HG02763 (cell line): ENCODE results near the gene C1orf159.
"Not testable (repeated sequence)": the region's sequence is repeated elsewhere in the genome, so short reads cannot be mapped to it uniquely, and the experiment has no call there.

Experiments used
- ATAC-seq: cut with Tn5 transposase; IDR thresholded peaks from one replicate; pipeline ENCODE4 v1.9.1; 2021; ENCODE audit warnings: mild to moderate bottlenecking, moderate library complexity; ENCODE audit not compliant: unreplicated experiment

Gene C1orf159

DNA sequence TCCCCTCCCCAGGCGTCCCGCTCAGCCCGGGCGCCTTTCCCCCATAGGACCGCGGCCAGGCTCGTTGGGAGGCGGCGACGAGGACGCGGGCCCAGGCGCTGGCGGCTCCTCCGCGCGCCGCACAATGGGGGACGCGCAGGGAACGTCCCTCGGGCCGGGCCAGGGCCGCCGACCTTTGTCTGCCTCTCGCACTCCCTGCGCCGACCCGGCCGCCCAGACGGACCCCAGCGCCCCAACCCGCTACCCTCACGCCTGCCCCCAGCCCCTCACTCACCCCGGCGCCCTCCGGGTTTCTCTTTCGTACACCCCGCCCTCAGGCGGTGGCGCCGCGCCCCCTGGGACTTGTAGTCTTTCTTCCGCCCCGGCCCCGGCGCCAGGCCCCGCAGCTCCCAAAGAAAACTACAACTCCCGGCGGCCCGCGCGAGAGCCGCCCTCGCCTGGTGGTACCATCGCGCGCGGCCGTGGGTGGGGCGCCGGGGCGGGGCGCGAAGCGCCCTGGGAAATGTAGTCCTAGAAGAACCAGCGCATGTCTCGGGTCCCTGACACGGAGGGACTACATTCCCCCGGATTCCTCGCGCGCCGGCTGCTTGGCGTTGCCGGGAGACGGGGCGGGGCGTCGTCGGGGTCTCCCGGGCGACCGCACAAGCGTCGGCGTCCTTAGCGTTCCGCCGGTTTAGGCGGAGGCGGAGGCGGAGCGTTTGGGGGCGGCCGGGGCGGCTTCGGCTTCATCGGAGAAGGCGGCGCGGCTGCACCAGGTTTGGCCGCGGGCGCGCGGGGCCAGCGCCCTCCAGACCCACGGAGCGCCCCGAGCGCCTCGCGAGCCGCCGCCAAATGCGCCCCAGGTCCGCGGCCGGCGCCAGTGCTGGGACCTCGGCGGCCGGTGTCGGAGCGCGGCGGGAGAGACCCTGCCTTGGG is at the start of gene C1orf159:
TSS of gene C1orf159 (minus strand) at position 304 of the 915 bp plus-strand sequence. CDS start 24,546 bp downstream, outside the sequence.
- ATAC-seq, result peak; percentile 88

GRCh38 chr1:1165485-1165884 is 49.6 kb upstream of the C1orf159 start:
- ATAC-seq, result no peak

- ATAC-seq, result no peak
These were observed 49.0 kb upstream of the C1orf159 start for GRCh38 chr1:1164701-1165451.

- no peak for ATAC-seq
These were observed 48.4 kb upstream of the C1orf159 start for GRCh38 chr1:1164361-1164700.

GRCh38 chr1:1163538-1164070 is 47.7 kb upstream of the C1orf159 start:
- ATAC-seq, result no peak

- no peak for ATAC-seq
These were observed 47.0 kb upstream of the C1orf159 start for GRCh38 chr1:1162597-1163537.

GRCh38 chr1:1161683-1162079 is 45.8 kb upstream of the C1orf159 start:
- ATAC-seq, result no peak

DNA sequence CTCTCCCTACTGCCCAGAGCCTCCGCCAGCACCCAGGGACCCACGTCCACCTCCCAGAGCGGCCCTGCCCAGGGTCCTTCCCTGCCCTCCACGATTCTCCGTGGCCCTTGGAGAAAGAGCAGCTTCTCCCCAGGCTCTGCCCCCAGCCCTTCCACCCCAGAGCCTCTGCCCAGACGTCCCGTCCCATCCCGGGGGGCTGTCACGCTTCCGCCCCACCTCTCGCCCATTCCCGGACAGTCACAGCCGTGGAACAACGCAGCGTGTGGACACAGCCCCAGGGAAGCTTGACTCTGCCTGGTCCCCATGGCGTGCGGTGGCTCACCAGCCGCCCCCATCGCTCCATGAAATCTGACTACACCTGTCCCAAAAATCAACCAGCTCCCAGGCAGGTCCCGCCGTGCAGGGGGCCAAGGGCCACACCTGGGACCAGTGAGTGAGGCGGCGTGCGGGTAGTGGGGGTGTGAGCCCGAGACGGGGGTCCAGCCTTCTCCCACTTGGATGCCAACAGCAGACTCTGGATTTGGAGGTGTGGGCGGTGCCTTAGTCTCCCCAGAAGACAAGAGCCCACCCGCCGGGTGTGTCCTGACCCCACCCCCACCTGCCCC is 45.3 kb upstream of the C1orf159 start:
- no peak for ATAC-seq

GRCh38 chr1:1160281-1160930 is 44.5 kb upstream of the C1orf159 start:
- no peak for ATAC-seq

- ATAC-seq, result peak; percentile 33
These were observed 42.2 kb upstream of the C1orf159 start for GRCh38 chr1:1157914-1158710.

DNA sequence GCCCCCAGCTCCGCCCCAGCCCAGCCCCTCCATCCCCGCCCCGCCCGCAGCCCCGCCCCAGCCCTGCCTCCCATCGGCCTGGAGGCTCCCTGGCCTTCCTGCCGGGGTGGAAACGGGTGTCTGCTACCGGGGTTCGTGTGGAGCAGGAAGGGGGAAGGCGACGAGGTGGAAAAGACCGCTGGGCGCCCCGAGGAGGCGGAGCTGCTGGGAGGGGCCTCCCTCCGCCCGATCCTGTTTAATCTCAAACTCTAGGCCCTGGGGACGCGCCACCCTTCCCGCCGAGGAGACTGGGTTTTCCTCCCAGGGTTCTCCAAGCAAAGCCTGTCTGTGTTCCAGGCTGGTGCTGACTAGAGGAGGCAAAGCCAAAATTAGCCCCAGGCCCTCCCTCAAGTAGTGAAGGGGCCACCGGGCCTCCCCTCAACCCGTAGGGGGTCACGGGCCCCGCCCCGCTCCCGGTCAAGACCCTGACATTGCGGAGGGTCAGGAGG is 41.6 kb upstream of the C1orf159 start:
- ATAC-seq, result peak; percentile 36

- no peak for ATAC-seq
These were observed 41.1 kb upstream of the C1orf159 start for GRCh38 chr1:1157033-1157365.

DNA sequence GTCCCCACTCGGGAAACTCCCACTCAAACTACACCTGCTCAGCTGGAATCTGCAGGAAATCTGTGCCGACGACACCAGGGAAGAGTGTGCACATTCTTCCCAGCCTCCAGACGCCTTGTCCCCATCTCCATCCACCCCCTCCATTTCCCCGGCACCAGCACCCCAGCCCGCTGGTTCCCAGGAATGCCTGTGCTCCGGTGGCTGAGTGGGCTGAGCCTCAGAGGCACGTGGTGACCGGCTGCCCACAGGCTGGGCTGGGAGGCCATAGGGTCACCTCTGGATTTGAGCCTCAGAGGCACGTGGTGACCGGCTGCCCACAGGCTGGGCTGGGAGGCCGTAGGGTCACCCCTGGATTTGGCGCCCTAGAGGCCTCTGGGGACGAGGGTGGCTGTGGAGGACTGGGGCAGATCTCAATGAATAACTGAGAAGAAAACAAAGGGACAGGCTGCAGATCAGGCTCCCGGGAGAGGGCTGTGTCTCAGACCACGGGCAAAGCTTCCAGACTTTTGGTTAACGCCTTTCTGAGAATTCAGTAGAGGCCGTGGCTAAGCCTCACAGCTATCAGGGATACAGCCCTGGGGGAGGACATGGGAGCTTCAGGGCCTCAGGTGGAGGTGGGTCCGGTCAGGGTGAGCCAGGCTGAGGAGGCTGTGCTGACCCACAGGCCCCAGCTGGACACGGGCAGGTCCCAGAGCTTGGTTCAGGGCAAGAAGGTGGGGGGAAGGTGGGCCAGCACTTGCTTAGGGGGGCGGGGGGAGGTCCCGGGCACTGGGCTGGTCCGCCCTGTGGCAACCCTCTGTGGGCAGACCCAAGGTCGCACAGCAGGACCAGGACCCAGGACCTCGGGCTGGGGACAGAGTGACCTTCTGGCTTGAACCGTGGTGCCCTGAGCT is 40.5 kb upstream of the C1orf159 start:
- no peak for ATAC-seq

GRCh38 chr1:1155258-1155657 is 39.4 kb upstream of the C1orf159 start:
- no peak for ATAC-seq

DNA sequence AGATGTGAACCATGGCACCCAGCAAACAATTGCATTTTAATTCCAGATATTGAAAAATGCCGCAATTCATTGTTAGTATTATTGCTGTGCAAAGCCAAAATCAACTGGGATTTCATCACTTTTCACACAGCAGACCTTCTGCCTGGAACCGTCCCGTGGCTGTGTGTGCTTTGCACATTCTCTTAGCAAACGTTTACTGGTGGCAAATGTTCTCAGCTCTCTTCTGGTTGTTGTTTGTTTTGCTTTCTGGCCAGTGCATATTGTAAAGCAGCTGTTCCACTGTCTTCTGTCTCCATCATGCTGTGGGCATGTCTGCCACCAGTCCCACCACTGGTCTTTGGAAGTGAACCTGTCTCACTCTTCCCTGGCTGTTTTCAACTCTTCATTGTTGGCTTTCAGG is 38.0 kb upstream of the C1orf159 start:
- ATAC-seq, result no peak

DNA sequence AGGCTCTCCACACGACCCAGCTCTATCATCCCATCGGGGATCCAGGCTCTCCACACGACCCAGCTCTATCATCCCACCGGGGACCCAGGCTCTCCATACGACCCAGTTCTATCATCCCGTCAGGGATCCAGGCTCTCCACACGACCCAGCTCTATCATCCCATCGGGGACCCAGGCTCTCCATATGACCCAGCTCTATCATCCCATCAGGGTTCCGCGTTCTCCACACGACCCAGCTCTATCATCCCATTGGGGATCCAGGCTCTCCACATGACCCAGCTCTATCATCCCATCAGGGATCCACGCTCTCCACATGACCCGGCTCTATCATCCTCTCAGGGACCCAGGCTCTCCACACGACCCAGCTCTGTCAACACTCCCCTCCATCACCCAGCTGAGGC is 37.3 kb upstream of the C1orf159 start:
- ATAC-seq, result not testable (repeated sequence)

DNA sequence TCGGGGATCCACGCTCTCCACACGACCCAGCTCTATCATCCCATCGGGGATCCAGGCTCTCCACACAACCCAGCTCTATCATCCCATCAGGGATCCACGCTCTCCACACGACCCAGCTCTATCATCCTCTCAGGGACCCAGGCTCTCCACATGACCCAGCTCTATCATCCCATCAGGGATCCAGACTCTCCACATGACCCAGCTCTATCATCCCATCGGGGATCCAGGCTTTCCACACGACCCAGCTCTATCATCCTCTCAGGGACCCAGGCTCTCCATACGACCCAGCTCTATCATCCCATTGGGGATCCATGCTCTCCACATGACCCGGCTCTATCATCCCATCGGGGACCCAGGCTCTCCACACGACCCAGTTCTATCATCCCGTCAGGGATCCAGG is 36.5 kb upstream of the C1orf159 start:
- not testable (repeated sequence) for ATAC-seq

GRCh38 chr1:1151306-1151705 is 35.4 kb upstream of the C1orf159 start:
- no peak for ATAC-seq
